HG02763 (cell line): ENCODE data around the gene DNAJC6.
"Not testable (repeated sequence)": the region's sequence is repeated elsewhere in the genome, so short reads cannot be mapped to it uniquely, and the experiment has no call there.

Experiments used
- ATAC-seq: cut with Tn5 transposase; IDR thresholded peaks from one replicate; pipeline ENCODE4 v1.9.1; 2021; ENCODE audit warnings: mild to moderate bottlenecking, moderate library complexity; ENCODE audit not compliant: unreplicated experiment

DNAJC6 gene

GRCh38 chr1:65309304-65310077, at the start of gene DNAJC6:
TSS of gene DNAJC6 (plus strand) at chr1:65309543. CDS start at chr1:65309746, 203 bp downstream.
- ATAC-seq: no peak

DNA sequence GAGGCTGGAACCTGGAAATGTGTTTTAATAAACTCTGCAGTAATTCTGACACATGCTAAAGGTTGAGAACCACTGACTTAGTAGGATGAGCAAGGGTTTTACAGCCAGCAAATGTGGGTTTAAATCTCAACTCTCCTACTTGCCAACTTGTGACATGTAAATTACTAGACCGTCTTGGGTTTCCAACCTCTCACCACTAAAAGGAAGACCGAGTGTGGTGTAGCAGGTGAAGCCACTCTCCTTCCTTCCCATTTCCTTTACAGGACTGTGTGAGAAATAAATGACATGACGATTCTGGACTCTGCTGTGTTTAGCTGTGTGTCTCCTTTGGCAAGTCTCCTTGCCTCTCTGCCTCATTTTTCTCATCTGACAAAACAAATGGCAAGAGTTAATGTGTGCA, 49.5 kb upstream of the DNAJC6 start:
- ATAC-seq: no peak

- ATAC-seq: peak; percentile 38
Observed at GRCh38 chr1:65260851-65261473, 48.4 kb upstream of the DNAJC6 start.

DNA sequence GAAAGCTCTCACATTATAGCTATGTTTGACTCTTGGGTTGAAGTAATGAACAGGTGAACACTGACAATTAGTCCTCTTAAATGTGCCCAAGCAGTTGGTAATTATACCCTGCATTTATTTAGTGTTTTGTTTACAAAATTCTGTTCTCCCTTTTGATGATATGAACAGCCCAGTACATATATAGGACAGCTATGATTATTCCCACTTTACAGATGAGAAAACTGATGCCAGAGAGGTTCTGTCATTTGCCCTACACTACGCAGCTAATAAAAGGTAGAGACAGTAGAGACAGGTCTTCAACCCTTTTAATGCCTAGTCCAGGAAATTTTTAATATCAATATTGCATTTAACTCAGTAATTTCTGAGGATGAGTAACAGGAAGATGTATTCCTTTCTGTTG, 46.1 kb upstream of the DNAJC6 start:
- ATAC-seq: no peak

- no peak for ATAC-seq
Observed at GRCh38 chr1:65264197-65264929, 45.0 kb upstream of the DNAJC6 start.

- ATAC-seq: no peak
Observed at GRCh38 chr1:65265296-65265650, 44.1 kb upstream of the DNAJC6 start.

- ATAC-seq: no peak
Observed at GRCh38 chr1:65265651-65266351, 43.5 kb upstream of the DNAJC6 start.

GRCh38 chr1:65266476-65266875, 42.9 kb upstream of the DNAJC6 start:
- no peak for ATAC-seq

GRCh38 chr1:65267271-65267670, 42.1 kb upstream of the DNAJC6 start:
- no peak for ATAC-seq

GRCh38 chr1:65267683-65268082, 41.7 kb upstream of the DNAJC6 start:
- ATAC-seq: no peak

DNA sequence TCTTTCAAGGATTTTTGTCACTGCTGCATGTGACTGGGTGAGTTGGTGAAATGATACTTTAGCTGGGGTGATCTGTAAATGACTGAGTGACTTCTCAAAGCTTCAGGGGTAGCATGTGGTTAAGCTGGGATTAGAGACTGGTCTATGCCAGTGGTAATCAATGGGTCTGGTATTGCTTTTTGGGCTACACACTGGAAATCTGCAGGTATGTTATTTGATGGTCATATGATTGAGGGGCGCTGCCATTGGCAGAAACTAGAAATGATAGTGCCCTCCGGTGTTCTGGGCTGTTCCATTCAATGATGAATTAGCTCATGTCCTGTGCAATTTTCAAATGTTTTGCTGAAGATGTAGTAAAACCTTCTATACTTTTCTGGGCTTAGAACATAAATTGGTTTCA, 39.7 kb upstream of the DNAJC6 start:
- ATAC-seq: no peak

DNA sequence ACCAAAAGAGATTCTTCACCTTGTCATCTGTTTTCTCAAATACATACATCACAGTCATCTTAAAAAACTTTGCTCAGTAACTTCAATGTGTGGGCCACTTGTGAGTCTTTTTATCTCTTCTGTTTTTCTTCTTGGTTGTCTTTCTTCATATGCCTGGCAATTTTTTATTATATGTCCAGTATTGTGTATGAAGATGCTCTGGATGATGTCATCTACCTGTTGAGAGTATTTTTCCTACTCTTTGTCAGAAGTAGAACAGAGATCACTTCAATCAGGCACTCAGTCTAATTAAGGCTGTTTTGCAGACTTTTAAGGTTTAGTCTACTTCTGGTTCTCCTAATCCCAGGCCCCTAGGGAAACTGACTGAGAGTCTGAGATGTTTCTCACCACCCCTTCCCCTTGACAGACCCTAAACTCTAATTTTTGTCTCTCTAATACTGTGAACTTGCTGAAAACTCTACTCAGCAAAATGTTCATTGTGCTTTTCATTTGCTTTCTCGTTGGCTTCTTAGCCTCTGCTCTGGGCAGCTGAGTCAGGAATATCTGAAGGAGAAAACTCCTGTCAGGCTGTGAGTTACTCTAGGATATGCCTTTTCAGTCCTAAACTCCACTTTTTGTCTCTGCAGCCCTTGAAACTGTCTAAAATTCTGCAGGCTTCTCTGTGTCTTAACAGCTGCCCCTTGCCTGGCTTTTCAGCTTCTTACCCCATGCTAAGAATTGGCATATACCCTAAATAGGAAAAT, 33.0 kb upstream of the DNAJC6 start:
- no peak for ATAC-seq

- ATAC-seq: no peak
Observed at GRCh38 chr1:65277605-65278347, 31.6 kb upstream of the DNAJC6 start.

DNA sequence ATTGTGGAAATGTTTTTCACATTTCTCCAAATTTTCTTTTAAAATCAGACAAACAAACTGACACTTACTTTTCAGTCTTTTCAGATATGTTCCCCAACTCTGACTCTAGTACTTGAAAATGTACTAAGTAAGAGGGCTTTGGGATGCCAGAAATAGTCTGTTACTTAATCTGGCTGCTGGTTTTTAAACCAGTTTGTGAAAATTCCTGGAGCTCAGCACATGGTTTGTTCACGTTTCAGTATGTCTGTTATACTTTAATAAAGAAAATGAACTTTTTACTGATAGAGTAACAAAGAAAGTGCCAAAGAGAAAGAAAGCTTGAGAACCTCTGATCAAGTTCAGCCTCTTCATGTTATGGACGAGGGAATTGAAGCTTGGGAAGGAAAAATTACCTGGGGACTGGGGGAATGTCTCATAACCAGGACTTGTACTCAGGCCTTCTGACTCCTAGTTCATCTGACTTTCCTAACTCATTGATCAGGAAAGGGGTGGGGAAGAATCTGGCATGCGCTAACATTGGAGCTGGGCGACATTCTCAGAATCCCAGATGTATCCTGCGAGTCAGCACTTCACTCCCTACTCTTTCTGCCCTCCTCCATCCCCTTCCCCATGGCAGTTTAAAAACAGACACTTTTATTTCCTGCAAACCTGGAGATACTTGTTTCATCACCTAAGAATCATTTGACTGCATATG, 30.8 kb upstream of the DNAJC6 start:
- ATAC-seq: no peak

- no peak for ATAC-seq
Observed at GRCh38 chr1:65279070-65279779, 30.1 kb upstream of the DNAJC6 start.

DNA sequence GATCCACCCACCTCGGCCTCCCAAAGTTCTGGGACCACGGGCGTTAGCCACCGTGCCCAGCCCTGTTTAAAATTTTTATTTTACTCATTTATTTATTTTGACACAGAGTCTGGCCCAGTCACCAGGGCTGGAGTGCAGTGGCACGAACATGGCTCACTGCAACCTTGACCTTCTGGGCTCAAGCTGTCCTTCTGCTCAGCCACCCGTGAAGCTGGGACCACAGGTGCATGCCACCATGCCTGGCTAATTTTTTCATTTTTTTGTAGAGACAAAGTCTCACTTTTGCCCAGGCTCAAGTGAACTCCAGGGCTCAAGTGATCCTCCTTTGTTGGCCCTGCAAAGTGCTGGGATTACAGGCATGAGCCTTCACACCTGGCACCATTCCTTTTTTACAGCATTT, 27.5 kb upstream of the DNAJC6 start:
- ATAC-seq: no peak

GRCh38 chr1:65284229-65284628, 25.1 kb upstream of the DNAJC6 start:
- ATAC-seq: no peak

- ATAC-seq: peak; percentile 53
Observed at GRCh38 chr1:65289449-65289848, 19.9 kb upstream of the DNAJC6 start.

- not testable (repeated sequence) for ATAC-seq
Observed at GRCh38 chr1:65291818-65292217, 17.5 kb upstream of the DNAJC6 start.
